ENCODE results near the gene TMPRSS11A.

TMPRSS11A gene

GRCh38 chr4:67933755-67934154 is 29.5 kb downstream of the TMPRSS11A start:
- H3K4me3 ChIP-seq (ENCODE audit: low read length) = no peak overlapping the region
- TF ChIP-seq, protein P1, sequence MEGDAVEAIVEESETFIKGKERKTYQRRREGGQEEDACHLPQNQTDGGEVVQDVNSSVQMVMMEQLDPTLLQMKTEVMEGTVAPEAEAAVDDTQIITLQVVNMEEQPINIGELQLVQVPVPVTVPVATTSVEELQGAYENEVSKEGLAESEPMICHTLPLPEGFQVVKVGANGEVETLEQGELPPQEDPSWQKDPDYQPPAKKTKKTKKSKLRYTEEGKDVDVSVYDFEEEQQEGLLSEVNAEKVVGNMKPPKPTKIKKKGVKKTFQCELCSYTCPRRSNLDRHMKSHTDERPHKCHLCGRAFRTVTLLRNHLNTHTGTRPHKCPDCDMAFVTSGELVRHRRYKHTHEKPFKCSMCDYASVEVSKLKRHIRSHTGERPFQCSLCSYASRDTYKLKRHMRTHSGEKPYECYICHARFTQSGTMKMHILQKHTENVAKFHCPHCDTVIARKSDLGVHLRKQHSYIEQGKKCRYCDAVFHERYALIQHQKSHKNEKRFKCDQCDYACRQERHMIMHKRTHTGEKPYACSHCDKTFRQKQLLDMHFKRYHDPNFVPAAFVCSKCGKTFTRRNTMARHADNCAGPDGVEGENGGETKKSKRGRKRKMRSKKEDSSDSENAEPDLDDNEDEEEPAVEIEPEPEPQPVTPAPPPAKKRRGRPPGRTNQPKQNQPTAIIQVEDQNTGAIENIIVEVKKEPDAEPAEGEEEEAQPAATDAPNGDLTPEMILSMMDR (IDR thresholded peaks at IDR 0.05; ENCODE audit: insufficient read depth, low read depth, low read length, missing control alignments) = no peak
- peak; percentile 50 for DNase-seq (ENCODE audit: low read depth)

- no peak overlapping the region for H3K4me3 ChIP-seq (ENCODE audit: low read length)
Observed at GRCh38 chr4:67933038-67933437, 30.3 kb downstream of the TMPRSS11A start.

DNA sequence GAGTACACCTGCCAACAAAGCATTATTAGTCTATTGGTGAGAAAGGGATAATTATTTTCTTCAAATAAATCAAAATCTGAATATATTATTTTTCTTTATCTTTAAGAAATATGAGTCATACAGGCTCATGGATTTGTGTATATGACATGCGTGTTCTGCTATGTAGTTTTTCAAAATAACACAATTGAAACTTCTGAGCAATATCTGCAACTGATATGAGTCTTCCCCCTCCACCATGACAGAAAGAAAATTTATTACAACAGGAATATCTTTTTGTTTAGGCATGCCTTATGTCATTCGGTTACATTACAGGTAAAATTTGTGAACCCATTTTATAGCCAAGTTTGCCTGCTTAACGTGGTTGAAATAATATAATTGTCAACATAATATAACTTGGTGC is 32.0 kb downstream of the TMPRSS11A start:
- no peak overlapping the region for H3K4me3 ChIP-seq (ENCODE audit: low read length)
- DNase-seq (ENCODE audit: low read depth) = peak; percentile 59
- TF ChIP-seq, protein P1 (IDR thresholded peaks at IDR 0.05; ENCODE audit: insufficient read depth, low read depth, low read length, missing control alignments) = no peak

More at GRCh38 chr4:67933038-67933437, 30.3 kb downstream of the TMPRSS11A start:
- DNase-seq (ENCODE audit: low read depth) = no peak
- TF ChIP-seq, protein P1 (IDR thresholded peaks at IDR 0.05; ENCODE audit: insufficient read depth, low read depth, low read length, missing control alignments) = no peak

GRCh38 chr4:67929426-67929825 is 33.9 kb downstream of the TMPRSS11A start:
- peak; percentile 96 for DNase-seq (ENCODE audit: low read depth)
- H3K4me3 ChIP-seq (ENCODE audit: low read length) = no peak overlapping the region
- TF ChIP-seq, protein P1 (IDR thresholded peaks at IDR 0.05; ENCODE audit: insufficient read depth, low read depth, low read length, missing control alignments) = no peak

- H3K4me3 ChIP-seq (ENCODE audit: low read length) = no peak overlapping the region
- peak; percentile 84 for DNase-seq (ENCODE audit: low read depth)
- TF ChIP-seq, protein P1 (IDR thresholded peaks at IDR 0.05; ENCODE audit: insufficient read depth, low read depth, low read length, missing control alignments) = no peak
Observed at GRCh38 chr4:67928546-67928945, 34.7 kb downstream of the TMPRSS11A start.

DNA sequence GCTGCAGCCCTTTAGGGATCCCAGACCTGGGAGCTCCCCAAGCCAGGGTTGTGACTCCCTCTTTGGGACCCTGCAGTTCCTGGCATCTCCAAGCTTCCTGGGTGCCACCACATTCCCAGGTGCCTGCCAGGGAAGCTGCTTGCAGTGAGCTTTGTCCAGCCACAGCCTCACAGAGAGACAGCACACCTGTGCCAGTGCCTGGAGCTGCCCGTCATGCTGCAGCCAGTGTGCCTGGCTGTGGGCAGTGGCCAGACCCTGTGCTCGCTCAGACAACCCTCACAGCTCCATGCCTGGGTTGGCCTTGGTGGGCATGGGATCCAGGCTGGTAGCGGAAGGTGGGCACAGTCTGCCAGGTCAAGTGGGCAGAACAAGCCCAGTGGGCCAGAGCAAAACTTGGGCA is 36.0 kb downstream of the TMPRSS11A start:
- no peak for DNase-seq (ENCODE audit: low read depth)
- TF ChIP-seq, protein P1 (IDR thresholded peaks at IDR 0.05; ENCODE audit: insufficient read depth, low read depth, low read length, missing control alignments) = no peak
- no peak overlapping the region for H3K4me3 ChIP-seq (ENCODE audit: low read length)

- DNase-seq (ENCODE audit: low read depth) = no peak
- TF ChIP-seq, protein P1 (IDR thresholded peaks at IDR 0.05; ENCODE audit: insufficient read depth, low read depth, low read length, missing control alignments) = no peak
- no peak overlapping the region for H3K4me3 ChIP-seq (ENCODE audit: low read length)
Observed at GRCh38 chr4:67926485-67926884, 36.8 kb downstream of the TMPRSS11A start.
